HG03159 (cell line): ENCODE data around the gene PDLIM5.
"Not testable (repeated sequence)": the region's sequence is repeated elsewhere in the genome, so short reads cannot be mapped to it uniquely, and the experiment has no call there.

ENCODE experiments used
- ATAC-seq: cut with Tn5 transposase; IDR thresholded peaks from one replicate; pipeline ENCODE4 v1.9.1; 2021; ENCODE audit warnings: mild to moderate bottlenecking, moderate library complexity; ENCODE audit not compliant: unreplicated experiment

Gene PDLIM5

DNA sequence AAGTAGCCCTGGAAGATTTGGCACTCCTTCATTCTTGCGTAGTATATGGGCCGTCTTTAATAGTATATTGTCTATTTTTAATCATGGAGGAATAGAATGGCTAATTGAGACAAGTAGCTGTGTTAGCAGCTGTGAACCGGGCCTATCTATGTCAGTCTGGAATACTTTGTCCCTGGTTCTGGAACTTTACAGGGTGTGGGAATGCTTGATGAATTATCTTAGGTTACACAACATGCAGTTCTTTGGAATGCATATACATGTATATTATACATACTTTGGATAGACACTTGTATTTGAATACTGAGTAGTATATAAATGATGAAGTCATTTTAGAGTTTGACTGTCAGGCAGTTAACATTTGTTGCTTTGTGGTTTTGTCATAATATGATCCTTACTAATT, 37.4 kb downstream of the PDLIM5 start:
- ATAC-seq, result no peak

DNA sequence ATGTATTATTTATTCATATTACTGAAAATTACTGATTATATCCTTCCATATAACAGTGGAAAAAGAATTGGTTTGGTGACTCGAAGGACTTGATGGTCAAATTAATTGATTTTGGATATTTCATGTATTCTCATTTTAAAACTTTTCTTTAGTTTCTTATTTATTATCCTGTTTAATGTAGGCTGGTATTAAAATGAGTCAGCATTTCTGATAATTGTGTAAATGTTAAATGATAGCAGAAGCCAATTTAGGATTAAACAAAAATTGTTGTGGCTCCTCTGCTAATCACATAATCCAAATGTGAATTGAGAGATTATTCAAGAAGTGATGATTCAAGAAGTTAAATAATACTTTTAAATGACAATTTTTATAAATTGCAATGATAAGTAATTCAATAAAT, 38.7 kb downstream of the PDLIM5 start:
- no peak for ATAC-seq

DNA sequence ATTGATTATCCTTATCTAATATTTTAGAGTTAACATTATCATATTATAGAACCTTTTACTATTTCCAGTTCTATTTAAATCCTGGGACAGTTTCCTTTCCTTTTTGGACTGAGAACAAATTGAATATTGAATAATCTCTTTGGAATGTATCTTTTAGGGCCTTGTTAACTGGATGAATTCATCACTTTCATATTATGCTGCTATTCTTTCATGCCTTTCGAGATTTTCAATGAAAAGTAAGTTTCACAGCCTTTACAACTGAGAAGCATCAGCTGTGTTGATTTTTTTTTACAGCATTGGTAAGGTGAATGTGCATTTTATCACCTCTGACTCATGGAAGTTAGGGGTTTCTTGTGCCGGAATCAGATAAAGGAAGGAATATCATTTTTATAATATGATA, 39.6 kb downstream of the PDLIM5 start:
- no peak for ATAC-seq

DNA sequence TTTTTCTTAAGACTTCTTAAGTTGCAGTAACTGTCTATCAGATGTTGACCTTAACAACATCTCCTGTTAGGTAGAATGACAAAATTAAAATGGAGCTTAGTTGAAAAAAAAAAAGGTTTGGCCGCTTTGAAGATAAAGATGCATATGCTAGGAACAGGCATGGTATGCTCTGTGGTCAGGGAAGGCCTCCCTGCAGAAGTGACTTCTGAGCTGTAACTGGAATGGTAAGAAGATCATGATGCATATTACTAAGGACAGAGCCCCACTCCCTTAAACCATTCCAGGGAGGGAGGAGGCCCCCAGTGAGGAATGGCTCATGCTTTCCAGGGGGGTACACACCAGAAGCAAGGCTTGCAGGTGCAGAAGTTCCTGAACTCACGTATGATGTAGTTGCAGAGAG, 43.7 kb downstream of the PDLIM5 start:
- no peak for ATAC-seq

DNA sequence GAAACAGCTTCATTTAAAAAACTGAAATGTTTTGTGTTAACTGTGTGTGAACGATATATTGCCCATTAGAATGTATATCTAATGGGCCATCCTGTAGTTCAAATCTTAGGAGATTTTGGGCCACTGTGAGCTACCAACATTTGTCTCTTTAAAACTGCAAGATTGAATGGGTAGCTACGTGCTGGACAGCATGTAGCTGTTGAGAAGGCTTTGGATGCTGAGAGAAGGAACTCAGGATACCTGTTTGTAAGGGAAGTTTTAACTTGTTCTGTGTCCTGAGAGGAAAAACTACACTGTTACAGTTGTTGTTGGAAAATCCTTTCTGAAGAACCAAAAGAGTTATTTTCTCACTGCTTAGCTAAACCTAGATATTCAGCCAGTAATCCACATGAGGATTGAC, 45.9 kb downstream of the PDLIM5 start:
- no peak for ATAC-seq

DNA sequence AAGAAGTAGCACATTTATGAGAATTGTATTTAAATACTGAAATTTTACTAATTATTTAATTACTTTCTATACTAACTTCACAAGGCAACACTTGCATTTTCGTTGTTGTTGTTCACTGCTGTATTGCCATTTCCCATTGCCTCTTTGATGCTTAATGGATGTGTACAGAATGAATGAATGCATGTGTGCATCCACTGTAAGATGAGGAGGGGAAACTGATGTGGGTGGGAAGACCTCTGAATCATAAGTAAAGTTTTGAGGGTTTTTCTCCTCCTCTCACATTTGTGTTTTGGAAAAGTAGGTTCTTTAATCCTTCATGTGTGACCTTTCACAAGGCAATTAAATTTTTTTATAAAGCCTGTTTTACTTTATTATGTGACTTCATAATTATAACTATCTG, 46.8 kb downstream of the PDLIM5 start:
- no peak for ATAC-seq

DNA sequence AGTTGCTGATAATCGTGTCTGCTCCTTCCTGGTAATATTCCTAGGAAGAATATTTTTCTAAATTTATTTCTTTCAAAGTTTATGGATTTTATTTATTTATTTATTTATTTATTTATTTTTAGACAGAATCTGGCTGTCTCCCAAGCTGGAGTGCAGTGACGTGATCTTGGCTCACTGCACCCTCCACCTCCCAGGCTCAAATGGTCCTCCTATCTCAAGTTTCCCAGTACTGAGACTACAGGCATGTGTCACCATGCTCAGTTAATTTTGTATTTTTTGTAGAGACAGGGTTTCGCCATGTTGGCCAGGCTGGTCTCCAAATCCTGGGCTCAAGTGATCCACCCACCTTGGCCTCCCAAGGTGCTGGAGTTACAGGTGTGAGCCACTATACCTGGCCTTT, 48.9 kb downstream of the PDLIM5 start:
- ATAC-seq, result no peak

DNA sequence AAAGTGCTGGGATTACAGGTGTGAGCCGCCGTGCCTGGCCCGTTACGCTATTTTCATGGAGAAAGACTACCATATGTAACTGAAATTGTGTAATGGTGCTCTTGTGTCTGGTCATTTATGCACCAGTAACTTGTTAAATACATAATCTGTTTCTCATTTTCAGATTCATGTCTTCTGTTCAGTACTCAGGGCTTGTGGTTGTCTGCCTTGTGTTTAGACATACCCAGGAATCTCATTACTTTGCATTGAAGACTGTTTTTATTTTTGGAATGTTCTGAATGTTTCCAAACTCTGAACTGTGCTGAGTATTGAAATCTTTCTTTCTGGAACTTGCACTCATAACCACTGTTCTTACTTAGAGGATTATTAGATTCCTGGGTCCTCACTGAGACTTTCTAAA, 52.8 kb downstream of the PDLIM5 start:
- ATAC-seq, result no peak

DNA sequence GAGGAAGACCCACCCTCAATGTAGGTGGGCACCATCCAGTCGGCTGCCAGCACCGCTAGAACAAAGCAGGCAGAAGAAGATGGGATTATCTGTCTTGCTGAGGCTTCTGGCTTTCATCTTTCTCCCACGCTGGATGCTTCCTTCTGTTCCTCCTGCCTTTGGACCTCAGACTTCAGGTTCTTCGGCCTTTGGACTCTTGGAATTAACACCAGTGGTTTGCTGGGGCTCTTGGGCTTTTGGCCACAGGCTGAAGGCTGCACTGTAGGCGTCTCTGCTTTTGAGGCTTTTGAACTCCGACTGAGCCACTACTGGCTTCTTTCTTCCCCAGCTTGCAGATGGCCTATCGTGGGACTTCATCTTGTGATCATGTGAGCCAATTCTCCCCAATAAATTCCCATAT, 55.1 kb downstream of the PDLIM5 start:
- no peak for ATAC-seq

DNA sequence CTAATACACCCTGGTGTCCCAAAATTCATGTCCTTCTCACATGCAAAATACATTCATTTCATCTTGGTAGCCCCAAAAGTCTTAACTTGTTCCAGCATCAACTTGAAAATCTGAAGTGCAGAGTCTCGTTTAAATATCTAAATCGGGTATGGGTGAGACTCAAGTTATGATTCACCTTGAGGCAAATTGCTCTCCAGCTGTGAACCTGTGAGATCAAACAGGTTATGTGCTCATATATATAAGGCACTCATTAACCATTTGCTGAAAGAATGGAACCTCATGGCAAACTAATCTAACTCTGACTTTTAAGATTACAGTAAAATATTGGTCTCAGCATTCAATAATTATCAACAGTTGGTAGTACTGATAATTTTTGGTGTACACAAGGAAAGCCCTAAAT, 55.5 kb downstream of the PDLIM5 start:
- no peak for ATAC-seq

DNA sequence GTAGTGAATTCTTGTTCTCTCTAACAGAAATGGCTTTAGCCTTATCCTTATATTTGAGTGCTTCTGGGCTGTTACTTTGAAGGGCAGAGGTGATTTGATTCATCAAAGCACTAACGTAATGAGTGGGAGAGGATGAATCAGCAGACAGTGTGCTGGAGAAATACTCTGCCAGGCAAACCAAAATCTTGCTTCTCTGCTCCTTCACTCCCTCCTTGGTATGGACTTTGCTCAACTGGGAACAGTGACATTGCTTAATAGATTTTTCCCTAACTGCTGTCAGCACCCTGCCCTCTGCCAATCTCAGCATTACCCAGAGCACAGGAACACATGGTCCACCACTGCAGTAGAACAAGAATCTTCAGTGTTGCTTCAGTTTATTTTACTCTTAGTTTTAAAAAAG, 56.0 kb downstream of the PDLIM5 start:
- ATAC-seq, result no peak

DNA sequence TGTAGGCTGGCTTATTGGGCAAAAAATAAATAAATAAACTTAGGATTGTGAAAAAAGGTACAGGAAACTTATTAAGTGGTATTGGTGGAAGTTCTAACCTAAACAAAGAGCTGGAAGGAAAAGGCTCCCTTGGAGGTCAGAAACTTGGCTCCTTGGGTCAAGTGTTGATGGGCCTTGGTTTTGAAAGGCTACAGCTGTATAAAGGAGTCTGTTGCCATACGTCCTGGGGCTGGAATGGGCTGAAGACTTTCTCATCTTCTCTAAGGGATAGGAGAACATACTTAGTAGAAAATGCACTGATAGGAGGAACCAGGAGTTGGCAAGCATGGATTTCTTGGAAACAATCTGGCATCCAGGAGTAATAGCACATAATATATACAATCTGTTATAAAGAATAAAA, 56.6 kb downstream of the PDLIM5 start:
- no peak for ATAC-seq

DNA sequence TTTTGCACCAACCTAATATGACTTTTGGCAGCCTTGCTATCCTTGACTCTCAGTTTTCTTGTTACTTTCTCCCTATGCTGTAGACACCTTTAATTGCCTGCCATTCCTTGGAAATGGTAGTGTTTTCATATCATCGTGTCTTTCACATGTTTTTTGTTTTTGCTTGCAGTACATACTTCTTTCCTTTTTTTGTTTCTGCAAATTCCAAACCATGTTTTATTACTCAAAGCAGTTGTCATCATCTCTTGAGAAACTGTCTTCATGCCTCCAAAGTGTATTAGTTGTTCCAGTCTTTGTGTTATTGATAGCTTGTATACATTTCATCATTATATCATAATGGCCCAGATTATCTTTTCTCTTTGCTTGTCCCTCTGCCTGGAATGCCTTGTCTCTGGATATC, 57.1 kb downstream of the PDLIM5 start:
- ATAC-seq, result no peak

DNA sequence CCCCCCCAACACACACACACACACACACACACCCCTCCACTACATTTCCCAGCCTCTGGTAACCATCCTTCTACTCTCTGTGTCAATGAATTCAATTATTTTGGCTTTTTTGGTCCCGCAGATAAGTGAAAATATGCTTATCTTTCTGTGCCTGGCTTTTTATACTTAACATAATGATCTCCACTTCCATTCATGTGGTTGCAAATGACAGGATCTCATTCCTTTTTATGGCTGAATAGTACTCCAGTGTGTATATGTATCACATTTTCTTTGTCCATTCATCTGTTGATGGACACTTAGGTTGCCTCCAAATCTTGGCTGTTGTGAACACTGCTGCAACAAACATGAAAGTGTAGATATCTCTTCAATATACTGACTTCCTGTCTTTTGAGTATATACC, 59.8 kb downstream of the PDLIM5 start:
- ATAC-seq, result no peak

DNA sequence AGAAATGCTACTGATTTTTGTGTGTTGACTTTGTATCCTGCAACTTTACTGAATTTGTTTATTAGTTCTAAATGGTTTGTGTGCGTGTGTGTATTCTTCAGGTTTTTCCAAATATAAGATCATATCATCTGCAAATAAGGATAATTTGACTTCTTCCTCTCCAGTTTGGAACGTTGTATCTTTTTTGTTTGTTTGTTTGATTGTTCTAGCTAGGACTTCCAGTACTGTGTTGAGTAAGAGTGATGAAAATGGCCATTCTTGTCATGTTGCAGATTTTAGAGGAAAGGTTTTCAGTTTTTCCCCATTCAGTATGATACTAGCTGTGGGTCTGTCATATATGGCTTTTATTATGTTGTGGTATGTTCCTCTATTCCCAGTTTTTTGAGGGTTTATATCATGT, 61.8 kb downstream of the PDLIM5 start:
- ATAC-seq, result not testable (repeated sequence)

DNA sequence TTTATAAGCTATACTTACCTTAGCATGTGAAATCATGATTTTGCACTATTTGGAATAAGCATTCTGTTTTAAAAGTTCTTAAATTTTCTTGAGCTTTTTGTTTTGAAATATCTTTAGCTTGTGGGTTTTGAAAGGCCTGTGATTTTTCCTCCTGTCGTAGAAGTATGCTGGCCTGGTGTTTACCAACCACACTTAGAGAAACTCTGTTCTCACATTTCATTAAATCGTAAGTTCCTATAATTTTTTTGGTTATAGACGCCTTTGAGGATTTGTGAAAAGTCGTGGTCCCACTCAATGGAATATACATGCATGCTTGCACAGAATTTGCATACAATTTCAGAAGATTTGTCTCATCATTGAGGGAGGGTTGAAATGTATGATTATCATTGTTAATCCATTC, 63.6 kb downstream of the PDLIM5 start:
- no peak for ATAC-seq

DNA sequence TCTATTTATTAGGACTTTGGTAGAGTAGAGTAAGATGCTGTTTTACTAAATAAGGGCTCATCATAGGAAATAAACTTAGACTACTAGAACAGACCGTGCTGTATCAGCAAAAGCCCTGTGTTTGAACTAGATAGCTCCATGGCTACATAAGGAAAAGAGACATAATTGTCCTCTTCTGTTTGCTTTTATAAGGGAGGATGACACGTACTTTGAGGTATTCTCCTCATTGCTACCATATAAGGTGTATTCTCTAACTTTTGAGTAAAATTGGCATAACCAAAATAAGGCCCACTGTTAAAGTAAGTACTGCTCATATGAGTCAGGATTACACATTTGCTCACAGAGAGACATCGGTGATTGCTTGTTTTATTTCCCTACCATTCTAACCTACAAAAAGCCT, 64.3 kb downstream of the PDLIM5 start:
- no peak for ATAC-seq

DNA sequence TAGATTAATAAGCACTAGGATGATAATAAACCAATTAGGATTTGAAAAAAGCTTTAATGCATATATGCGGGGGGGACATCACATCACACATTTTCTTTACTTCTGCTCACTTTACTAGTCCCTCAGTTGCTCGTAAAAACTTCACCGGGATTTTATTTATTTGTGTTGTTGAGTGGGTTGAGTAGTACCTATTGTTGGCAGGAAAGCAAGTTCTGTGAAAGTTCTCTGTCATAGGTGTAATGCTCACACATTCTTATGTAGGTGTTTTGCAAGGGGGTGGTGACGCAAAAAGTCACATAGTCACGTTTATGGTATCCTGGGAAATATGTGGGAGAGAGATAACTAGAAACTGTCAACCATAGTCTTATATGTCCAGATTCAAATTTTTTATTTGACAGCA, 65.3 kb downstream of the PDLIM5 start:
- no peak for ATAC-seq

DNA sequence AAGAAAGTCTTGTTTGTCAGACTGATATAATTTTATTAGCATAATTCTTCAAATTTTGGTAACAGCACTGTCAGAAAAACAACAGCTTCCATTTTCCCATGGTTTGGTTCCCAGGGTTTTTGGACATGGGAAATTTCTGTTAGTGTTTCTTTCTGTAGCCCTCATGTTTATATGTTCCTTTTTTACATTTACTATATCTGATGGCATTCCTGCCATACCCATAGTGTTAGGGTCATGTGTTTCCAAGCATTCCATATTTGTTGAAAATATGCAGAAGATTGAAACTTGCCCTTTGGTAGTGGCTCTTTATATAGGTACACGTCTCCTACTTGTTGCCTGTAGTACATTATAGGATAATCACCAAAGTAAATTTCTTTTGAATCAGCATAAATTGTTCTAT, 65.8 kb downstream of the PDLIM5 start:
- no peak for ATAC-seq

DNA sequence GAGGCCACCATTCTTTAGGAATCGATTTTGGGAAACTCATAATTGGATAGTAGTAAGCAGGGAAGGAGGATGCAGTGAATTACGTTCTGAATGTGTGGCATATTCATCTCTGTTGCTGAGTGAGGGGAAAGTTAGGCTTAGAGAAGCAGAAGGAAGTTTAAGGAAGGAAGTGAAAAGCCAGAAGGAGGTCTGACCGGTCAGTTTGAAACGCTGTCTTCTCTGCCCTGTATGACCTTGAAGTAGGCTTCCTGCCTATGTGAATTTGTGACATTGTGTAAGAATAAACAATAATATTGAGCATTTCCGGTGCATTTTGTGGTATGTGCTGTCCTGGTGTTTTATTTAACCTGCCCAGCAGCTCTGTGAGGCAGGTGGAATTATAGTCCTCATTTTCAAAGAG, 67.3 kb downstream of the PDLIM5 start:
- ATAC-seq, result no peak

DNA sequence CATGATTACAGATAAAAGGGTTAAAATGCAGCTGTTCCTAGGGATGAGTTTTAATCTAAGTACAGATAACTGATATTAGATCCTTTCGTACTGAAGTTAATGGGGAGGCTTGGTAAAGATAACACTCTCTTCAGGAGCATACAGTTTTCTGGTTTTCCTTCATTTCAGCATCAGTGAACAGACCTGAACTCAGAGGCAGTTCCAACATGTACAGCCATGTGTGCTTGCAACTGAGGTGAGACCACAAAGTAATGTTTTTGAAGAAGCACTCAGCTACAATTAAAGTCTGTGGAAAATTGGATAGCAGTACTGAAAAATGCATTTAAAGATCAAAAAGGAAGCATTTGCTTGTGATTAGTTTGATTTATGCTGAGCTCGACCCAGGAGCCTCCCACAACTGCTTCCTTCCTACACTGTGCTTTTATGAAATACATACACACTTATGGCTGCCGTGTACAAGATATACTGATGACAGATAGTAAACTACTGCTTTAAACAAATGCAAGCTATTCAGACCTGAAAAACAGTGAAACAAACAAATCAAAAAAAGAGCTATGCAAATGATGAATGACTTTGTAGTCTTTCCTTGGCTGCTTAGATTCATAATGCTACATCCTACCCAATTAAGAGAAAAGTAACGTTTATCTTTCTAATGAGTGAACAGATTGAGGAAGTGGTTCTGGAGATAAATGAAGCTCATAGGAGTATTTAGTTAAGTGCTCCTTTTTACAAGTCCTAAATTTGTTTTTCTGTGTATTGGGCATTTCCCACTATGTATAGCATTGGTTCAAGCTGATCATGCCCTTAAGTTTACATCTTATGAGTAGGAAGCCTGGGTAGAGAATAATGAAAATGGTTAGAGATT, 68.4 kb downstream of the PDLIM5 start:
- ATAC-seq, result no peak

DNA sequence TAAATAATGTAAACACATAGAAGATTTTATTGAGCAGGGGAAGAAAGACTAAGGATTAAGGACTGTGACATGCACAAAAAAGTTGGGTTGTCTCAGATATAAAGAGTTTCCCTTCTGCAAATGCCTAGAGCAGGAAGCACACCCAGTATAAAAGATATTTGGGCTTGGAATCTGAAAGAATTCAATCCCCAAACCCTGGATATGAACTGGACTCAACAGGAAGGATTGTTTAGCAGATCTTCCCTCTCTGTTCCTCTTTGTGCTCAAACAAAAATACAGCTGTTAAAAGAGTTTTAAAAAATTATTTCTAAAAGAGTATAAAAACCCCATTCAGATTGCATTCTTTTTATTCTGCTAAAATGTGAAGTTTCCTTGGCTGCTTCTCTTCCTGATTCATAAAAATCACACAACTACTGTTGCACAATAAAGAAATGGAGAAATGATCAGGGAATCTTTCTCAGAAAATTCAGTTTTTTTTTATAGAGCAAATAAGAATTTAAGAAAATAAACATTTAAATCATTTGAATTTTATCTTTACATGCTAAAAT, 71.4 kb downstream of the PDLIM5 start:
- ATAC-seq, result no peak

DNA sequence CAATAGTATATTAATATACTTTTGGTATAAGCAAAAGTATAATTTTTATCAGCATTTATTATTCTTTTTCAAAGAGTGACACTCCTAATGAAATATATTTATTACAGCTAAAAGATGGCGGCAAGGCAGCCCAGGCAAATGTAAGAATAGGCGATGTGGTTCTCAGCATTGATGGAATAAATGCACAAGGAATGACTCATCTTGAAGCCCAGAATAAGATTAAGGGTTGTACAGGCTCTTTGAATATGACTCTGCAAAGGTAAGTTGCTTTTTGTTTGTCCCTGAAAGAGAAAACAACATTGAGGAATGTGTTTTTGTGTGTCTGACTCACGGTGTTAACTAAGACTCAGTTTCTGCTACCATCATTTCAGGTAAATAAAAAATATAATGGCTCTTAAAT, 71.9 kb downstream of the PDLIM5 start:
- ATAC-seq, result no peak
